Measurements from ENCODE around the gene TBC1D16.

TBC1D16 gene

DNA sequence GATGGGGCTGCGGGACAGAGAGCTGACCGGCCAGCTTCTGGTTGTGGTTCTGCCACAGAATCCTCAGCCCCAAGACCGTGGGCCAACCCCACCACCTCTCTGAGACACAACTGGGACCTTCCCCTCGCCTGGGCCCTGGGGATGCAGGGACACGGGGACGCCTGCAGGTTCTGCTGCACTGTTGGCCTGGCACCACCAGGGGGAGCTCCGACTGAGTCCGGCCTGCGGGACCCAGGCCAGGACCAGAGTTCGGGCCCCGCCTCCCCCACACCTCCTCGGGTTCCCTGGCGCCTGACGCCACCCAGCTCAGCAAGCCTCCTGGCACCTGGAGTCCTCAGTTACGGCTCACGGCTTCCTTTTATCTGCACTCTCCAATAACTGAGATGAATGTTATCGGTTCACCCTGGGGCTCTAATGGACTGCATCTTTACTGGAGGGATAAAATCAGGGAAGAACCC, 27.3 kb downstream of the TBC1D16 start:
- Histone ChIP-seq H3K9me3 (no peaks in the 10 kb centered on the region), H3K27me3 (no peaks in the 10 kb centered on the region), H3K36me3 (peaks cover 8 to 57% (median 25%) of the 10 kb centered on the region in 3 donors), H3K4me1 (peaks cover 0 to 17% (median 4%) of the 10 kb centered on the region in 4 donors), H3K4me3 (no peak overlapping the region), H3K27ac (no peak overlapping the region)
- DNase-seq: peak; percentile 72 to 88
- TF ChIP-seq, protein P1, sequence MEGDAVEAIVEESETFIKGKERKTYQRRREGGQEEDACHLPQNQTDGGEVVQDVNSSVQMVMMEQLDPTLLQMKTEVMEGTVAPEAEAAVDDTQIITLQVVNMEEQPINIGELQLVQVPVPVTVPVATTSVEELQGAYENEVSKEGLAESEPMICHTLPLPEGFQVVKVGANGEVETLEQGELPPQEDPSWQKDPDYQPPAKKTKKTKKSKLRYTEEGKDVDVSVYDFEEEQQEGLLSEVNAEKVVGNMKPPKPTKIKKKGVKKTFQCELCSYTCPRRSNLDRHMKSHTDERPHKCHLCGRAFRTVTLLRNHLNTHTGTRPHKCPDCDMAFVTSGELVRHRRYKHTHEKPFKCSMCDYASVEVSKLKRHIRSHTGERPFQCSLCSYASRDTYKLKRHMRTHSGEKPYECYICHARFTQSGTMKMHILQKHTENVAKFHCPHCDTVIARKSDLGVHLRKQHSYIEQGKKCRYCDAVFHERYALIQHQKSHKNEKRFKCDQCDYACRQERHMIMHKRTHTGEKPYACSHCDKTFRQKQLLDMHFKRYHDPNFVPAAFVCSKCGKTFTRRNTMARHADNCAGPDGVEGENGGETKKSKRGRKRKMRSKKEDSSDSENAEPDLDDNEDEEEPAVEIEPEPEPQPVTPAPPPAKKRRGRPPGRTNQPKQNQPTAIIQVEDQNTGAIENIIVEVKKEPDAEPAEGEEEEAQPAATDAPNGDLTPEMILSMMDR (IDR thresholded peaks at IDR 0.05): peak; percentile 93 to 94
- intact Hi-C loops (cut with DNase I; ENCODE audit: low total_unique reads): no loop called here

DNA sequence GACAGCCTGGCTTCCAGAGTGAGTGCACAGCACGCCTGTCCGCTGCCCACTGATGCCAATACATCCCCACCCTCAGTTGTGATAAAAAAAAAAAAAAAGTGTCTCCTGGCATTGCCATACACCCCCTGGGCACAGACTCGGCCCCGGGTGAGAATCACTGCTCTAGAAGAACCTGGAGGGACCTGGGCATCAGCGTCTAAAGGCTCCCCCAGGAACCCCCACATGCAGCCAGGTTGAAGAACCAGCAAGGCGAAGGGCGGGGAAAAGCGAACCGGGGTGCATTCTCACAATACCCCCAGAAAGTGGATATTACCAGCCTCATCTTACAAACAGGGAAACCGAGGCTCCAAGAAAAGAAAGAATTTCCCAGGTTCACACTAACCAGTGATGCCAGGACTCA, 27.7 kb downstream of the TBC1D16 start:
- Histone ChIP-seq H3K27ac (no peak overlapping the region), H3K27me3 (no peaks in the 10 kb centered on the region), H3K36me3 (peaks cover 3 to 56% (median 20%) of the 10 kb centered on the region in 3 donors), H3K9me3 (no peaks in the 10 kb centered on the region), H3K4me3 (no peak overlapping the region), H3K4me1 (peaks cover 0 to 17% (median 4%) of the 10 kb centered on the region in 4 donors)
- no peak for DNase-seq
- TF ChIP-seq, protein P1 (IDR thresholded peaks at IDR 0.05): no peak
- intact Hi-C loops (cut with DNase I; ENCODE audit: low total_unique reads): no loop called here

DNA sequence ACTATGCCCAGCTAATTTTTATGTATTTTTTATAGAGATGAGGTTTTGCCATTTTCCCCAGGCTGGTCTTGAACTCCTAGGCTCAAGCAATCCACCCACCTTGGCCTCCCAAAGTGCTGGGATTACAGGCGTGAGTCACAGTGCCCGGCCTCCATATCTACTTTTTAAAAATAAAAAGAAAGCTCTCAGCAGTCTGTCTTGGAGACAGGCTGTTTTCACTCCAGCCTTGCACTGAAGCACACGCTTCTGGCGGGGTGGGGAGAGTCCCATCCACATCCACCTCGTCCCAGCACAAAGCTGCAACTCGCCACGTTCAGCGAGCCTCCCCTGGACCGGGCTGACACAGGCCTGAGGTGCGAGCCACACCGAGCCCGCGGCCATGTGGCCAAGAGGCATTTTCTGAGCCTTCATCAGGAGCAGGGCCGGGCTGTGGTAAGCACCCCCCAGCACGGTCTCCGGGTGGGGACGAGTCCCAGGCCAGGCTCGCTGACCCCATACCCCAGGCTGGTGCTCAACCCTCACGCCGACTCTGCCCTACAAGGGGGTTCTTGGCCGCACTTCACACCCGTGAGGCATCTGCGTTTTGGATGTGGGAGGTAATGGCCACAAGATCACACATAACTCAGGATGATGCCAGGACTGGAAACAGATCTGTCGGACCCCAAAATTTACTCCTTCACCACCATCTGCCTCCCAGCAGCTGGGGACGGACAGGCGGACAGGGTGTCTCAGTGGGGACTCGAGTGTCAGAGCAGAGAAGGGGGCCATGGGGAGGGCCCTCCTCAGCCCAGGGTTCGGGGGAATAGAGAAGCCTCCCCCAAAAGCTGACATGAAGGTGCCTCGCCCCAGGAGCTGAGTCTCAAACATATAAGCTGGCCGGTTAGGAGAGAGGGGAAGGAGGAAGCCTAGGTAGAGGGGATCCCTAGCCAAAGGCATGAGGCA, 28.6 kb downstream of the TBC1D16 start:
- peaks cover 0 to 17% (median 4%) of the 10 kb centered on the region in 4 donors for H3K4me1 ChIP-seq
- H3K27me3 ChIP-seq: no peaks in the 10 kb centered on the region
- no peak overlapping the region for H3K27ac ChIP-seq
- H3K9me3 ChIP-seq: no peaks in the 10 kb centered on the region
- TF ChIP-seq, protein P1 (IDR thresholded peaks at IDR 0.05): no peak
- intact Hi-C loops (cut with DNase I; ENCODE audit: low total_unique reads): no loop called here
- no peak overlapping the region for H3K4me3 ChIP-seq
- H3K36me3 ChIP-seq: peaks cover 0 to 56% (median 16%) of the 10 kb centered on the region in 3 donors
- DNase-seq: no peak

DNA sequence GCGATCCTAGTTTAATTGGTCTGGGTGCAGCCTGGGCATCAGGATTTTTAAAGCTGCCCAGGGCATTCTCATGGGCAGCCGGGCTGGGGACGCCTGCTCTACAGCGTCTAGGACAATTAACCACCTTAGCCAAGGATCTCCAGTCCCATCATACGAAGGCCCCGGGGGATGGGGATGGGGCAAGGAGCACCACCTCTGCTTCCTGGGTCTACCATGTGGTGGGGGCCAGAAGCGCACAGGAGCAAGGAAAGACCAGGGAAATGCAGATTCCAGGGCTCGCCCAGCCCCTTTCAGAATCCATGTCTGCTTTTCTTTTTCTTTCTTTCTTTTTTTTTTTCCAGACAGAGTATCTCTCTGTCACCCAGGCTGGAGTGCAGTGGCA, 29.3 kb downstream of the TBC1D16 start:
- intact Hi-C loops (cut with DNase I; ENCODE audit: low total_unique reads): no loop called here
- TF ChIP-seq, protein P1 (IDR thresholded peaks at IDR 0.05): no peak
- Histone ChIP-seq H3K36me3 (peaks cover 0 to 53% (median 20%) of the 10 kb centered on the region in 3 donors), H3K27me3 (no peaks in the 10 kb centered on the region), H3K4me3 (no peak overlapping the region), H3K9me3 (no peaks in the 10 kb centered on the region), H3K4me1 (peaks cover 0 to 17% (median 4%) of the 10 kb centered on the region in 4 donors), H3K27ac (no peak overlapping the region)
- DNase-seq: no peak

DNA sequence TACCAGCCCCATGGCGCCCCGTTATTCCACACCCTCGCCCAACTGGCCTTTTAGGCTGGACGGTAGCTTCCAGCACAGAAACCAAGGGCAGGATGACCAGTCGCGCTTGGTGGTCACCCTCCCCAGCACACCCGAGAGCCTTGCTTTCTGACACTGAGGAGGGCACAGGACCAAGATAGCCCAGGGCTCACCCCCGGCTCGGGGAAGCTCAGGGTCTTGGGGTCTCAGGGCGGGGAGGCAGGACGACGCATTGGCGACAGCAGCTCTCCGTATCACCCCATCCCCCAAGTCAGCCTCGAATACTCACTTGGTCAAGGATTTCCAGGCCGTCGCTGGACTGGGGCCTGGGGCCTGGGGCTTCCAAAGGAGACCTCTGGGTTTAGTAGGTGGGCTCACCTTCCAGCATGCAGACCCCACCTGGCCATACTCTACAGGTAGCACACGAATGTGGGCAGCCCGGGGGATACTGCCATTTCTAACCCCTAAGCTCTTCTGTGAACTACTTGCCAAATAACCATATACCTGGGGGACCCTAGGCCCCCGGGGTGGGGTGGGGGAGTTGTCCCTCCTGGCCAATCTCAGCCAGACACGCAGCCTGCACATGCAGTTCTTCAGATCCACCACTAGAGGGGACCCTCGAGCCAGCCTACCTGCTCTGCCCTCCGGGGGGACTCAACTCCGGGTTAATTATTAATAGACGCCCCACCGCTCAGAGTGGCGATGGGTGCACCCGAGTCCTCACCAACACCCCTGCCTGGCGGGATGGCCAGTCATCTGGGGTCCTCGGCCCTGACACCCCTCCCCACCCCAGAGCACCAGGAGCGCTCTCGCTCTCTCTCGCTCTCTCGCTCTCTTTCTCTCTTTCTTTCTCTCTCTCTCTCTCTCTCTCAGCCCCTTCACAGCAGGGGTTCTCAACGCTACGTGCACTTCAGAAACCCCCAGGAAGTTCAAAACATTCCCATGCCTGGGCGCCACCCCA, 30.0 kb downstream of the TBC1D16 start:
- intact Hi-C loops (cut with DNase I; ENCODE audit: low total_unique reads): no loop called here
- H3K27ac ChIP-seq: no peak overlapping the region
- DNase-seq: no peak

More for the DNA sequence above, 30.0 kb downstream of the TBC1D16 start:
- H3K36me3 ChIP-seq: peaks cover 0 to 53% (median 20%) of the 10 kb centered on the region in 3 donors
- H3K9me3 ChIP-seq: no peaks in the 10 kb centered on the region
- TF ChIP-seq, protein P1 (IDR thresholded peaks at IDR 0.05): peak; percentile 82 to 98
- no peak overlapping the region for H3K4me3 ChIP-seq
- peaks cover 0 to 17% (median 4%) of the 10 kb centered on the region in 4 donors for H3K4me1 ChIP-seq
- H3K27me3 ChIP-seq: no peaks in the 10 kb centered on the region
